HUES64 (cell line): Measurements from ENCODE around the gene FLT3.

Source experiments
- H3K27ac ChIP-seq: 2 replicates; pipeline ENCODE4 v1.7.0; 2013; ENCODE audit warnings: low read depth, low read length, inconsistent platforms
- H3K27me3 ChIP-seq: 2 replicates; pipeline ENCODE4 v1.6.1; 2013; ENCODE audit warnings: mild to moderate bottlenecking, low read length; ENCODE audit not compliant: insufficient read depth
- H3K36me3 ChIP-seq: 2 replicates; pipeline ENCODE4 v1.6.1; 2013; ENCODE audit warnings: mild to moderate bottlenecking, low read length; ENCODE audit not compliant: insufficient read depth
- H3K4me1 ChIP-seq: 2 replicates; pipeline ENCODE4 v1.6.1; 2013; ENCODE audit warnings: mild to moderate bottlenecking, low read length, moderate library complexity; ENCODE audit not compliant: insufficient read depth
- H3K4me3 ChIP-seq: 2 replicates; pipeline ENCODE4 v1.5.1; 2013; ENCODE audit warnings: mild to moderate bottlenecking, low read length, moderate library complexity
- H3K9ac ChIP-seq: 2 replicates; pipeline ENCODE4 v1.6.1; 2013; ENCODE audit warnings: mild to moderate bottlenecking, low read depth, low read length
- H3K9me3 ChIP-seq: 2 replicates; pipeline ENCODE4 v1.6.1; 2013; ENCODE audit warnings: low read depth, low read length; ENCODE audit not compliant: insufficient read depth
- WGBS: fragments of 150-250, 120-280 bp; methylation state at CpG from one replicate; pipeline ENCODE4 v1.1.7; 2013; ENCODE audit warnings: missing lambda C conversion rate; 5-methylcytosine and 5-hydroxymethylcytosine counted together

Gene FLT3

DNA sequence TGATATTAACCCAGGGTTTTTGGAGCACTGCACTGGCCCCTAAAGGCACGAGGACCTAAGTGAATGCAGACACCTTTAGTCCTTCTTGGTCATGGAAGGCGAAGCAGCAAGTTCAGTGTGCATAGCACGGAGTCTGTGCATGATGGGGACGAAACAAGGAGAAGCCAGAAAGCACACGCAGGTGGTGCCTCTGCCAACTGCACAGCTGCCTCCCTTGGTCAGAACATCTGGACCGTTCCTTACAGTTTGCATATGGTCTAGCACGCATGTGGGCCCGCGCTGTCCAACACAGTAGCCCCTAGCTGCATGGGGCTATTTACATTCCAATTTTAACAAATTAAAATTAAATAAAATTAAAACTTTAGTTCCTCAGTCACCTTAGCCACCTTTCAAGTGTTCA lies 44.0 kb downstream of the FLT3 start:
- Histone ChIP-seq H3K27ac (no peak overlapping the region), H3K4me3 (no peak overlapping the region), H3K27me3 (no peaks in the 10 kb centered on the region), H3K9me3 (no peaks in the 10 kb centered on the region), H3K9ac (no peak overlapping the region), H3K4me1 (peaks cover 20% of the 10 kb centered on the region), H3K36me3 (no peaks in the 10 kb centered on the region)
- 78% methylated on average over 9 of the region's 9 CpGs for WGBS

DNA sequence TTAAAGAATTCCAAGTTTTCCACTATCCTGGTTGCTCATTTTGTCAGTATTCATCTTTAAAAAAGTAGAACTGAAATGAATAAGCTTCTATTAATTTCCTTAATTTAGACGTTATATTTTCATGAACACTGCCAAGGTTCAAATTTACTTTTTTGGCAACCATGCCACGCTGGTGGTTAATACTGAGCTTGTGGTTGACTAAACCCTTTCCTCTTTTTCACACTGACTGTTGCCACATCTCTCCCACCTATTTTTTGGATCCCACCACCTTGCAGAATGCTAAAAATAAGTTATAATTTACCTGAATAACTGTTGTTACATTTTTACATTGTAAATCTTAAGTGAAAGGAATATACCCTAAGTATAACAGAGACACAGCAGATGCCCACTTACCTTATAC lies 45.0 kb downstream of the FLT3 start:
- 95% methylated on average over 2 of the region's 2 CpGs for WGBS

DNA sequence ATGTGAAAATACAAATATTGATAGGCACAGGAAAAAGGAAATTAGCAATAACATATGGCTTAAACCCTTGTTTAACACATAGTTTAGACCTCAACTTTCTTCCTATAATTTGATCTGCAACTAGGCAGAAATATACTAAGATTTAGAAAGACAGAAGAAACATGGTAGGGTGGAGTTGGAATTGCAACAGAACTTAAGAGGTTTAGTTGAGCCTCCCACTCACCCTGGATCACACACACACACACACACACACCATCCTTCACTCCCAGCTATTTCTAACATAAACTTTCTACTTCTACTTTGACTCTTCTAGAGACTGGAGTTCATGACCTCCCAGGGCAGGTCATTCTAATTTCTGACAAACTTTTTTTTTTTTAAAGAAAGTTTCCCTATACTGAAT lies 47.4 kb downstream of the FLT3 start:
- Histone ChIP-seq H3K27ac (no peak overlapping the region), H3K9ac (no peak overlapping the region), H3K36me3 (no peaks in the 10 kb centered on the region), H3K9me3 (no peaks in the 10 kb centered on the region), H3K4me3 (no peak overlapping the region), H3K27me3 (no peaks in the 10 kb centered on the region), H3K4me1 (peaks cover 43% of the 10 kb centered on the region)

More for the DNA sequence above, 45.0 kb downstream of the FLT3 start:
- Histone ChIP-seq H3K27me3 (no peaks in the 10 kb centered on the region), H3K36me3 (no peaks in the 10 kb centered on the region), H3K4me1 (peaks cover 27% of the 10 kb centered on the region), H3K4me3 (no peak overlapping the region), H3K27ac (no peak overlapping the region), H3K9me3 (no peaks in the 10 kb centered on the region), H3K9ac (no peak overlapping the region)

DNA sequence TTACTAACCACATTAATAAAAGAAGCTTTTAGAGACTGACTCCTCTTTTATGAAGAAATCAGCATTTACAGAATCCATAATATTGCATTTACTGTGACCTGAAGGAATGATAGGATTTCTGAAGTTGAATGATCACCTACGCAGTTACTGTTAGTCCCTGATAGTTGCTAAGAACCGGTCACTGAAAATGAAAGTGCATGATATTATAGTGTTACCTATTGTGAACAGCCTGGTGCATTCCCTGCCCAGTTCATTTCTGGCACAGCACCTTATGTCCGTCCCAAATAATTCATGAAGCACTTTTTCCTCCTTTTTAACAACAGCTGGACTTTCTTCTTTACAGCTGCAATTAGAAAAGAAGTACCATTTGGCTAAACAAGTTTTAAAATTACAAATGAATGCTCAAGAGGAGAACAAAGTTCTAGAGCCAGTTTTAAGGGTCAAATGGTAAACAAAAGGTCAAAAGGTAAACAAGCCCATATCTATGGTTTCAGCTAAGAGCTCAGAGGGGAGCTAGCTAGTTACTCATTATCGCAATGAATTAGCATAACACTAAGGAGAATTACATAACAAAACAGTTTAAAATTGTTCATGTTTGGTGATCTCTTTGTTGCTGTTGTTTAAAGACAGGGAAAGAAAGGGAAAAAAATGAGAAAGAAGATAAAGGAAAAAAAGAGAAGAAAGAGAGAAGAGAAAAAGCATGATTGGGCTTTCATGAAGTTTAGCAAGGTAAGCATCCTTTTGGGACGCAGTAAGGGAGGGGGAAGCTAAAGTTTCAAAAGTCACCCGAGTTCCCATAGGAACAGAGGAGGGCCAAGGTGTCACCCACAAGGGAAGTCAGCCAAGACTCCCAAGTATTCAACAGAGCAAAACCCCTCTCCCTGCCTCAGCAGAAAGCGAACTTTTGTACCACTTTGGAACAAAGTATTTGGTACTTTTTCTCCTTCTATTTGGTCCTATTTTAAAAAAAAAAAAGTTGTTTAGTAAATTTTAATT lies 50.2 kb downstream of the FLT3 start:
- Histone ChIP-seq H3K27ac (peak overlapping the region; percentile 77; the same call in 1 of the 2 replicates), H3K4me1 (peaks cover 43% of the 10 kb centered on the region), H3K27me3 (no peaks in the 10 kb centered on the region), H3K9ac (no peak overlapping the region), H3K36me3 (no peaks in the 10 kb centered on the region), H3K4me3 (peak overlapping the region; percentile 2; the same call in 1 of the 2 replicates), H3K9me3 (no peaks in the 10 kb centered on the region)
- WGBS: 15% methylated on average over 6 of the region's 7 CpGs

DNA sequence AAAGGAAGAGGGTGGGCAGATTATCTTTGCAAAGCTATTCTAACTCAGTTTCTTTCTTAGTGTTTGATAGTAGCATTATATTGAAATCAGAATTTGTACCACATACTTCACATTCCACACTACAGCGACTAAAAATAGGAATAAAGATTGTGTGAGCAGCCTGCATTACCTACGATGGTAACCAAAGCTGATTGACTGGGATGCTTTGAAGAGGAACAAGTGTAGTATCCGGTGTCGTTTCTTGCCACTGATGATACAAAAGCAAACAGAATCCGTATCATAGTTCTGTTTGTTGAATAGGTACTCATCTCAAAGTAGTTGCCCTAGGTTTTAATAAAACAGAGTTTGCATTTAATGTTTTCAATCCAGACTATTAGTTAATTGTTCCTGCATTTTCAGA lies 51.2 kb downstream of the FLT3 start:
- Histone ChIP-seq H3K9ac (no peak overlapping the region), H3K9me3 (no peaks in the 10 kb centered on the region), H3K27me3 (no peaks in the 10 kb centered on the region), H3K4me3 (no peak overlapping the region), H3K27ac (peak overlapping the region; percentile 75; the same call in 1 of the 2 replicates), H3K4me1 (peaks cover 34% of the 10 kb centered on the region), H3K36me3 (no peaks in the 10 kb centered on the region)
- WGBS: 59% methylated on average over 5 of the region's 5 CpGs

DNA sequence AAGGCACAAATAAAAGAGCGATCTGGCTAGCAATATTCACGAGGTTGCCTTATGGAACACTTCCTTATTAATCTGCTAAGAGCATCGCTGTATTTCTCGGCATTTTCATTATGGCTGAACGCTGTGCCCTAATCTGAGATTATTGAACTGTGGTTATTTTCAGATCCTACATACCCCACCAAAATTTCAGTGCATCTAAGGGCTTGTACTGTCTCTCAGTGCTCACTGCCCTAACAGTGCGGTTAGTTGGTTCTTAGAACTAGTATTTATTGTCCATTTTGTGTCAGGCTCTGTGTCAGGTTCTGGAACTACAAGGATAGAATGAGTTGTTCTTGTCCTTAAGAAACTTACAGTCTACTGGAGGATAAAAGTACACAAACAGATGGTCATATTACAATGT lies 51.6 kb downstream of the FLT3 start:
- Histone ChIP-seq H3K36me3 (no peaks in the 10 kb centered on the region), H3K4me1 (peaks cover 34% of the 10 kb centered on the region), H3K27me3 (no peaks in the 10 kb centered on the region), H3K4me3 (no peak overlapping the region), H3K9me3 (no peaks in the 10 kb centered on the region), H3K9ac (no peak overlapping the region), H3K27ac (no peak overlapping the region; the same call in 1 of the 2 replicates)
- 77% methylated on average over 6 of the region's 6 CpGs for WGBS

DNA sequence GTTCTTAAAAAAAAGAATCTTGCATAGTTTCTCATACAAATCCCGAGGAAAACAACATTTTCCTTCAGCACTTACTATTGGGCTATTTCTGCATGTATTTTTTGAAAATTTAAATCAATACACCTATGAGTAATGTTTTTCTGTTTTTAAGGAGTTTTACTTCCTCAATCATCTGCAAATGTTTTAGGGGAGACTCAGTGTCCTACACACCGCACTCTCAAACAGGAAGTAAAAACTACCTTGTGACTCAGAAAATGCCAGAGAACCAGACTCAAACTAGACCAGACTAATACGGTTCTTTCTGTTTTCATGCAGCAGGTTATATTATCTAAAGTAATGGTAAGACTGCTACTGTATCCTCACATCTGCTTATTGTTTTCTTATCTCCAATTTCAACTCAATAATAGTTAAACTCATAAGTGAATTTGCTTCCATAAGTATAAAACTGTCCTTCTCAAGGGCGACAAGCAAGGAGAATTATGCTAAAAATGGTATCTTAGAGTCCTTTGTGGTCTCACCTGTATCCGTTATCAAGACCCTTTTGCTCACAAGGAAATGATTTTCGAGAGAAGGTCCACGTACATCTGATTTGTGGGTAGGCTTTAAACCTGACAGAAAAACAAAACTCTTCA lies 52.5 kb downstream of the FLT3 start:
- WGBS: 72% methylated on average over 5 of the region's 7 CpGs
- Histone ChIP-seq H3K36me3 (no peaks in the 10 kb centered on the region), H3K4me3 (no peak overlapping the region), H3K27ac (no peak overlapping the region), H3K9ac (no peak overlapping the region), H3K9me3 (no peaks in the 10 kb centered on the region), H3K4me1 (peaks cover 34% of the 10 kb centered on the region), H3K27me3 (no peaks in the 10 kb centered on the region)

DNA sequence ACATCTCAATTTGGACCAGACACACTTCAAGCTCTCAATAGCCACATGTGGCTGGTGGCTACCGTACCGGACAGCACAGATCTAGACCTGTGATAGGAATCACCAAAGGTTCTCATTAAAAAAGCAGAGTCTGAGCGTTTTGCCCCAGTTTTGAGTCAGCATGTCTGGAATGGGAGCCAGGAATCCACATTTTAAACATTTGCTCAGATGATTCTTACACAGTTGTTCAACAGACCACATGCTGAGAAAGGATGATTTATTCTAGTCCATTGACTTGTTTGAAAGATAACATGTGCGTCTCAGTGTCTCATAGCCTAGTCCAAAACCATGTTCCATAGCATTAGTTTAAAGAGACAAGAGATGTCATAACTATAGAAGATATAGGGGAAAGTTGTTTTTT lies 53.4 kb downstream of the FLT3 start:
- H3K9ac ChIP-seq: no peak overlapping the region
- no peaks in the 10 kb centered on the region for H3K9me3 ChIP-seq
- no peak overlapping the region for H3K4me3 ChIP-seq
- no peak overlapping the region for H3K27ac ChIP-seq
- no peaks in the 10 kb centered on the region for H3K36me3 ChIP-seq
- no peaks in the 10 kb centered on the region for H3K27me3 ChIP-seq
- 91% methylated on average over 4 of the region's 4 CpGs for WGBS
- peaks cover 34% of the 10 kb centered on the region for H3K4me1 ChIP-seq

DNA sequence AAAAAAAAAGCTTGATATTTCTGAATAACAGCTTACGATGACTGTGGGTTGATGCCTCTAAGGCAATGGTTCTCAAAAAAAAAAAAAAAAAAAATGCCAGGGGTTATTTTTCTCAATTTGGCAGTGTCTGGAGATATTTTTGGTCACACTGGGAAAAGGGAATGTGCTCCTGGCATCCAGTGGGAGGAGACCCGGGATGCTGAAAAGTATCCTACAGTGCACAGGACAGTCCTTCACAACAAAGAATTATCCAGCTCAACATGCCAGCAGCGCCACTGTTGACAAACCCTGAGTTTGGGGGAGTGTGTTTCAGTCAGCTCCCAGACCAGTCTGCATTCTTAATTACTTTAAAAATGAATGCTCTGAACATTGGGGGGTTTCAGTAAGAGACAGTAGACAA lies 54.5 kb downstream of the FLT3 start:
- Histone ChIP-seq H3K9ac (no peak overlapping the region), H3K27me3 (no peaks in the 10 kb centered on the region), H3K4me1 (peaks cover 32% of the 10 kb centered on the region), H3K9me3 (no peaks in the 10 kb centered on the region), H3K27ac (peak overlapping the region; percentile 53; the same call in 1 of the 2 replicates), H3K4me3 (no peak overlapping the region), H3K36me3 (no peaks in the 10 kb centered on the region)
- WGBS: 85% methylated on average over 1 of the region's 3 CpGs

DNA sequence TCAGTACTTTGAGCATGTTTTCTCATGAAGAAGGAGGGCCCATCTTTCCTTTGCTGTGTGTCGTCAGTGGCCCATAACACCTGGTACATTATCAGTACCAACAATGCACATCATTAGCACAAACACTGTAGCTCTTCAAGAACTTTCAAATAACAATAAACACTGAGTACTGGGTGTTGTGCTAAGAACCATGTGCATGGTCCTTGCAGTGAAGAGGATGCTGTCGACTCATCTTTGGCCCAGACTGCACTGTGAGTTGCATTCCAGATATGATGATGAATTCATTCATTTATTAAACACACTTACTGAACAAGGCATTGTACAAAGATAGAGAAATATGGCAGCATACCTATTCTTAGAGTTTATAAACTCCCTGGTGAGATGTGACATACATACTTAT lies 55.8 kb downstream of the FLT3 start:
- H3K27ac ChIP-seq: no peak overlapping the region
- no peak overlapping the region for H3K4me3 ChIP-seq
- WGBS: 96% methylated on average over 2 of the region's 2 CpGs
- no peaks in the 10 kb centered on the region for H3K36me3 ChIP-seq
- no peaks in the 10 kb centered on the region for H3K27me3 ChIP-seq
- no peak overlapping the region for H3K9ac ChIP-seq
- peaks cover 20% of the 10 kb centered on the region for H3K4me1 ChIP-seq
- H3K9me3 ChIP-seq: no peaks in the 10 kb centered on the region

DNA sequence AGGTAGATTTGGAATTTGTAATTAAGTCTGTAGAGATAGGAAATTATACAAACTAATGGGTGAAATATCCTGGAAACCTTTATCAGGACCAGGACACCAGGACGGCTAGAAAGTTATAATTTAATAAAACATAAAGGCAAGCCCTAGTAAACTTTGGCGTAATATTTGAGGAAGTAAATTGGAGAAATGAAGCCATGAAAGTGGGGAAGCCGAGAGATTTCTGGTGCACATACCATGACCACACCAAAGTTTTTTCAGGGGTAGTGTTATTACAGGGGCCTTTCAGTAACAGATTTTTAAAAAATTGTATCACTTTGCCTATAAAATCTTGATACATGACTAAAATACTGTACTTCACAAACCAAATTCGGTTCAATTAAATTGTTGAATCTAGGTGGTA lies 57.2 kb downstream of the FLT3 start:
- H3K9ac ChIP-seq: no peak overlapping the region
- WGBS: 88% methylated on average over 3 of the region's 4 CpGs
- no peaks in the 10 kb centered on the region for H3K27me3 ChIP-seq
- no peak overlapping the region for H3K4me3 ChIP-seq
- H3K36me3 ChIP-seq: no peaks in the 10 kb centered on the region
- peaks cover 7% of the 10 kb centered on the region for H3K4me1 ChIP-seq
- H3K9me3 ChIP-seq: no peaks in the 10 kb centered on the region
- H3K27ac ChIP-seq: no peak overlapping the region
